DMS153 treated with DMSO at 0.1 percent for 48 hours (cell line): ENCODE data around the gene SPIC.

Experiments
- DNase-seq: peaks from one replicate; lab custom pipeline; 2025; ENCODE audit not compliant: unreplicated experiment; lab: John Stamatoyannopoulos, UW

Gene SPIC

GRCh38 chr12:101527682-101528081, 52.5 kb downstream of the SPIC start:
- no peak for DNase-seq

- DNase-seq: no peak
Observed at GRCh38 chr12:101536069-101536674, 61.0 kb downstream of the SPIC start.
